ENCODE data around the gene HMCN2. TPM values are rescaled to one million over a fixed set of nuclear protein-coding genes. Genes with fewer than 3 reads are reported as not detected.

Gene HMCN2
- total and polyA plus RNA-seq, 2 donors, result 0.90 to 2.2 TPM

DNA sequence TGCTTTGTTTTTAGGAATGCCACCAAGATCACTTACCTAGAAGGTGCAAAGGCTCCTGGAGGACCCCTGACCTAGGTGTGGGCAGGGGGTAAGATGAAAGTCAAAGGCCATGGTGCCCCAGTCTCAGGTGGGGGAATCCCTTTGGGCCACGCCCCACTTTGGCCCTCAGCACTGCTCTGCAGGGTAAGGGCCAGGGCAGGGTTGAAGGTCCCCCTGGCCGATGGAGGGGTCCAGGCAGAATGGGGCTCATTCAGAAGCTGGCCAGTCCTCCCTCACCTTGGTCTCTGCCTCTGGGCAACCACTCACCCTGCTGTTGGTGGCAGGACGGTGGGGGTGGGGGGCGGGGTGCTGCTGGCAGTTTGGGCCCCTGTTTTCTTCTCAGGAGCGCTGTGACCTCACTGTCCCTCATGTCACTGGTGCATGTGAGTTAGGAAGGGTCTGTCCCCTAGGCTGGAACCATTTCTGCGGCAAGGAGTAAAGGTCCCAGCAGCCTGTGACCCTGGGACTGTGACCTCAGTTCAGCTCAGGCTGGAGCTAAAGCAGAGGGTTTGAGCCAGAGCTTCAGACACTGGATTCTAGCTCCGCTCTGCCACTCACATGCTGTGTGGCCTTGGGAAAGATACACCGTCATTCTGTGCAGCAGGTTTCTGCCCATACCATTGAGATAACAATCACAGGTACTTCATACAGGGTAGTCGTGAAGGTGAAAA is 177.3 kb downstream of the HMCN2 start:
- Histone ChIP-seq H3K27me3 (ENCODE audit: control insufficient read depth in 2 of 2, insufficient read depth in 1 of 2, low read length in 1 of 2) (peaks cover 29 to 54% of the 10 kb centered on the region in 2 donors), H3K36me3 (ENCODE audit: control insufficient read depth in 2 of 2, insufficient read depth in 2 of 2, low read length in 1 of 2) (no peaks in the 10 kb centered on the region), H3K4me3 (ENCODE audit: low read length in 2 of 2) (no peak overlapping the region), H3K27ac (ENCODE audit: low read depth in 1 of 2, low read length in 1 of 2) (no peak overlapping the region), H3K9me3 (ENCODE audit: control insufficient read depth in 2 of 2, insufficient read depth in 1 of 2, low read length in 1 of 2) (peaks cover 0 to 4% of the 10 kb centered on the region in 2 donors), H3K4me1 (ENCODE audit: control insufficient read depth in 2 of 2, insufficient read depth in 2 of 2, low read length in 2 of 2) (peaks cover 3 to 8% of the 10 kb centered on the region in 2 donors)
- DNase-seq (ENCODE audit: low read depth in 6 of 9, low spot score in 9 of 9), result no peak
- WGBS, result 90% methylated on average over 9 of the region's 9 CpGs

- H3K4me3 ChIP-seq (ENCODE audit: low read length in 2 of 2), result no peak overlapping the region
- H3K9me3 ChIP-seq (ENCODE audit: control insufficient read depth in 2 of 2, insufficient read depth in 1 of 2, low read length in 1 of 2), result peaks cover 0 to 4% of the 10 kb centered on the region in 2 donors
- H3K36me3 ChIP-seq (ENCODE audit: control insufficient read depth in 2 of 2, insufficient read depth in 2 of 2, low read length in 1 of 2), result no peaks in the 10 kb centered on the region
- H3K27ac ChIP-seq (ENCODE audit: low read depth in 1 of 2, low read length in 1 of 2), result no peak overlapping the region
- DNase-seq (ENCODE audit: low read depth in 6 of 9, low spot score in 9 of 9), result no peak
- H3K27me3 ChIP-seq (ENCODE audit: control insufficient read depth in 2 of 2, insufficient read depth in 1 of 2, low read length in 1 of 2), result peaks cover 29 to 57% of the 10 kb centered on the region in 2 donors
- WGBS, result 85% methylated on average over 6 of the region's 6 CpGs
- peaks cover 3 to 8% of the 10 kb centered on the region in 2 donors for H3K4me1 ChIP-seq (ENCODE audit: control insufficient read depth in 2 of 2, insufficient read depth in 2 of 2, low read length in 2 of 2)
Observed at GRCh38 chr9:130443456-130443801, 177.9 kb downstream of the HMCN2 start.

GRCh38 chr9:130443840-130444492 is 178.4 kb downstream of the HMCN2 start:
- H3K4me1 ChIP-seq (ENCODE audit: control insufficient read depth in 2 of 2, insufficient read depth in 2 of 2, low read length in 2 of 2), result peaks cover 3 to 8% of the 10 kb centered on the region in 2 donors
- H3K27ac ChIP-seq (ENCODE audit: low read depth in 1 of 2, low read length in 1 of 2), result no peak overlapping the region
- H3K4me3 ChIP-seq (ENCODE audit: low read length in 2 of 2), result peak overlapping the region in 1 of 2 donors; percentile 36
- no peaks in the 10 kb centered on the region for H3K36me3 ChIP-seq (ENCODE audit: control insufficient read depth in 2 of 2, insufficient read depth in 2 of 2, low read length in 1 of 2)
- H3K9me3 ChIP-seq (ENCODE audit: control insufficient read depth in 2 of 2, insufficient read depth in 1 of 2, low read length in 1 of 2), result peaks cover 0 to 4% of the 10 kb centered on the region in 2 donors
- peaks cover 29 to 57% of the 10 kb centered on the region in 2 donors for H3K27me3 ChIP-seq (ENCODE audit: control insufficient read depth in 2 of 2, insufficient read depth in 1 of 2, low read length in 1 of 2)
- DNase-seq (ENCODE audit: low read depth in 6 of 9, low spot score in 9 of 9), result no peak
- 48% methylated on average over 14 of the region's 14 CpGs for WGBS

DNA sequence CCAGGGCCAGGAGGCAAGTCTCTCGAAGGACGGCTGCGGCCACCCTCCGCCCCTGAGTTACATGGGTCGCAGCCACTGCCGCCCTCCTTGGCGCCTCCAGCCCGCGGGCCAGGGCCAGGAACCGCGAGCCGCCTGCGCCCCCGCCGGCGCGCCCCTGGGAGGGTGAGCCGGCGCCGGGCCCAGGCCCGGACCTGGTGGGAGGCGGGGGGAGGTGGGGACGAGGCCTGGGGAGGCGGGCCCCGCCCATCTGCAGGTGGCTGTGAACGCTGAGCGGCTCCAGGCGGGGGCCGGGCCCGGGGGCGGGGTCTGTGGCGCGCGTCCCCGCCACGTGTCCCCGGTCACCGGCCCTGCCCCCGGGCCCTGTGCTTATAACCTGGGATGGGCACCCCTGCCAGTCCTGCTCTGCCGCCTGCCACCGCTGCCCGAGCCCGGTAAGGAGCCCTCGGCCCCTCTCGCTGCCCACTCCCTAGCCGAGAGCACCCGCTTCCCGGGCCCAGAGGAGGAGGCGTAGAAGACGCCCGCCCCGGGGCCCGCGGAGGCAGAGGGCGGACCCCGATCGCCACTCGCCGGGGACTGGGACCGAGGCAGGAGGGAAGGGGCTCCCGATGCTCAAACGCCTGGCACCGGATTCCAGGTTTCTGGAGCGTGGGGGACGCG is 179.1 kb downstream of the HMCN2 start, which contains the start of gene ASS1:
ASS1 (plus strand) TSS at position 397 of the 657 bp plus-strand sequence. CDS start 7,268 bp downstream, outside the sequence.
- Histone ChIP-seq H3K27ac (ENCODE audit: low read depth in 1 of 2, low read length in 1 of 2) (no peak within 1 kb of the TSS), H3K4me3 (ENCODE audit: low read length in 2 of 2) (peak within 1 kb of the TSS; percentile 16 to 36), H3K9me3 (ENCODE audit: control insufficient read depth in 2 of 2, insufficient read depth in 1 of 2, low read length in 1 of 2) (peaks cover 0 to 4% of the 10 kb centered on the region in 2 donors), H3K4me1 (ENCODE audit: control insufficient read depth in 2 of 2, insufficient read depth in 2 of 2, low read length in 2 of 2) (peaks cover 3 to 8% of the 10 kb centered on the region in 2 donors), H3K27me3 (ENCODE audit: control insufficient read depth in 2 of 2, insufficient read depth in 1 of 2, low read length in 1 of 2) (peaks cover 29 to 61% of the 10 kb centered on the region in 2 donors), H3K36me3 (ENCODE audit: control insufficient read depth in 2 of 2, insufficient read depth in 2 of 2, low read length in 1 of 2) (no peaks in the 10 kb centered on the region)
- WGBS, result 1% methylated on average over 66 of the region's 66 CpGs
- peak in 5 of 9 donors; percentile 23 to 59 (median 32) for DNase-seq (ENCODE audit: low read depth in 6 of 9, low spot score in 9 of 9)

DNA sequence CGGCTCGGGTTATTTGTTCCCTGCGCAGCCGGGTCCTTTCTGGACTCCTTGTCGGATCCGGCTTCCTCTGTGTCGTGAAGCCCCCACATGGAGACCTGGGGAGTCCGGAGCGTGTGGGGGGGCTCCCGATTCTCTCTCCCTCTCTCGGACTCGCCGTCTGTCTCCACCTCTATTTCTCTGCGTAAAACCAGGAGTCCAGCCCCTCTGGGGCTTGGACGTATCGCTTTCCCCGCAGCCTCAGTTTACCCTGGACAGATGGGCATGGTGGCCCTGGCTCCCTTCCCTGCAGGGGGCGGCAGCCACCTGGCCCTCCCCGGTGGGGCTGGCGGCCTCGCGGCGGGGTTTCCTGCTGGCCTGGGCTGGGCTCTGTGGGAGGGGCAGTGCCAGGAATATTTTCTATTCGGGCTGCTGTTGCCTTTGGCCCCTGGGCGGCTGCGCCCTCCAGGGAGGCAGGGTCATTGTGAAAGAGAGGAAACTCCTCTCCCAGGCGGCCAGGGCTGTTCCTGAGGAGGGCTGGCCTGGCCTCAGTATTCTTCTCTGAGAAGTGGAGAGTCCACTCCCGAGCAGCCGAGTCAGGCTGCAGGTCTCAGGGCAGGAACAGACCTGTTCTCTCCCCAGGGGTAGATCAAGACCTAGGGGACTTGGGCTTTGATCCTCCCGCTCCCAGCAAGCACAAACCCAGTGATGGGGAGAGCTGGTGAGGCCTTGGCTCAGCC is 179.9 kb downstream of the HMCN2 start:
- Histone ChIP-seq H3K27me3 (ENCODE audit: control insufficient read depth in 2 of 2, insufficient read depth in 1 of 2, low read length in 1 of 2) (peaks cover 29 to 68% of the 10 kb centered on the region in 2 donors), H3K27ac (ENCODE audit: low read depth in 1 of 2, low read length in 1 of 2) (no peak overlapping the region), H3K4me3 (ENCODE audit: low read length in 2 of 2) (peak overlapping the region; percentile 16 to 36), H3K9me3 (ENCODE audit: control insufficient read depth in 2 of 2, insufficient read depth in 1 of 2, low read length in 1 of 2) (peaks cover 0 to 4% of the 10 kb centered on the region in 2 donors), H3K36me3 (ENCODE audit: control insufficient read depth in 2 of 2, insufficient read depth in 2 of 2, low read length in 1 of 2) (no peaks in the 10 kb centered on the region), H3K4me1 (ENCODE audit: control insufficient read depth in 2 of 2, insufficient read depth in 2 of 2, low read length in 2 of 2) (peaks cover 3 to 8% of the 10 kb centered on the region in 2 donors)
- 21% methylated on average over 30 of the region's 30 CpGs for WGBS
- no peak for DNase-seq (ENCODE audit: low read depth in 6 of 9, low spot score in 9 of 9)

GRCh38 chr9:130446101-130446861 is 180.7 kb downstream of the HMCN2 start:
- H3K27me3 ChIP-seq (ENCODE audit: control insufficient read depth in 2 of 2, insufficient read depth in 1 of 2, low read length in 1 of 2), result peaks cover 29 to 76% of the 10 kb centered on the region in 2 donors
- 89% methylated on average over 16 of the region's 16 CpGs for WGBS
- no peak for DNase-seq (ENCODE audit: low read depth in 6 of 9, low spot score in 9 of 9)
- H3K4me3 ChIP-seq (ENCODE audit: low read length in 2 of 2), result no peak overlapping the region
- H3K36me3 ChIP-seq (ENCODE audit: control insufficient read depth in 2 of 2, insufficient read depth in 2 of 2, low read length in 1 of 2), result no peaks in the 10 kb centered on the region
- H3K9me3 ChIP-seq (ENCODE audit: control insufficient read depth in 2 of 2, insufficient read depth in 1 of 2, low read length in 1 of 2), result no peaks in the 10 kb centered on the region
- peak overlapping the region in 1 of 2 donors; percentile 3 for H3K27ac ChIP-seq (ENCODE audit: low read depth in 1 of 2, low read length in 1 of 2)
- H3K4me1 ChIP-seq (ENCODE audit: control insufficient read depth in 2 of 2, insufficient read depth in 2 of 2, low read length in 2 of 2), result peaks cover 3 to 8% of the 10 kb centered on the region in 2 donors

GRCh38 chr9:130447193-130447816 is 181.7 kb downstream of the HMCN2 start:
- Histone ChIP-seq H3K27me3 (ENCODE audit: control insufficient read depth in 2 of 2, insufficient read depth in 1 of 2, low read length in 1 of 2) (peaks cover 29 to 86% of the 10 kb centered on the region in 2 donors), H3K4me1 (ENCODE audit: control insufficient read depth in 2 of 2, insufficient read depth in 2 of 2, low read length in 2 of 2) (peaks cover 3 to 8% of the 10 kb centered on the region in 2 donors), H3K27ac (ENCODE audit: low read depth in 1 of 2, low read length in 1 of 2) (no peak overlapping the region), H3K9me3 (ENCODE audit: control insufficient read depth in 2 of 2, insufficient read depth in 1 of 2, low read length in 1 of 2) (no peaks in the 10 kb centered on the region), H3K4me3 (ENCODE audit: low read length in 2 of 2) (no peak overlapping the region), H3K36me3 (ENCODE audit: control insufficient read depth in 2 of 2, insufficient read depth in 2 of 2, low read length in 1 of 2) (no peaks in the 10 kb centered on the region)
- 90% methylated on average over 12 of the region's 12 CpGs for WGBS
- no peak for DNase-seq (ENCODE audit: low read depth in 6 of 9, low spot score in 9 of 9)

- Histone ChIP-seq H3K9me3 (ENCODE audit: control insufficient read depth in 2 of 2, insufficient read depth in 1 of 2, low read length in 1 of 2) (no peaks in the 10 kb centered on the region), H3K4me3 (ENCODE audit: low read length in 2 of 2) (no peak overlapping the region), H3K27ac (ENCODE audit: low read depth in 1 of 2, low read length in 1 of 2) (no peak overlapping the region), H3K4me1 (ENCODE audit: control insufficient read depth in 2 of 2, insufficient read depth in 2 of 2, low read length in 2 of 2) (peaks cover 3 to 8% of the 10 kb centered on the region in 2 donors), H3K36me3 (ENCODE audit: control insufficient read depth in 2 of 2, insufficient read depth in 2 of 2, low read length in 1 of 2) (no peaks in the 10 kb centered on the region), H3K27me3 (ENCODE audit: control insufficient read depth in 2 of 2, insufficient read depth in 1 of 2, low read length in 1 of 2) (peaks cover 29 to 84% of the 10 kb centered on the region in 2 donors)
- DNase-seq (ENCODE audit: low read depth in 6 of 9, low spot score in 9 of 9), result no peak
- 62% methylated on average over 12 of the region's 12 CpGs for WGBS
Observed at GRCh38 chr9:130448035-130448624, 182.6 kb downstream of the HMCN2 start.
